NCI-H524 (cell line): ENCODE data around the gene C20orf204.
"Not testable (repeated sequence)": the region's sequence is repeated elsewhere in the genome, so short reads cannot be mapped to it uniquely, and the experiment has no call there.

ENCODE experiments used
- DNase-seq, 2 experiments: peaks; one replicate each; lab custom pipeline; 2025; lab: John Stamatoyannopoulos, UW

Gene C20orf204

GRCh38 chr20:64035933-64036345, at the start of gene C20orf204:
Gene C20orf204 (plus strand): TSS chr20:64036182. CDS start chr20:64036324, 142 bp downstream.
- DNase-seq = no peak

GRCh38 chr20:64000906-64001305, 35.1 kb upstream of the C20orf204 start:
- DNase-seq = no peak

GRCh38 chr20:64001607-64002011, 34.4 kb upstream of the C20orf204 start:
- DNase-seq = no peak

- no peak for DNase-seq
These were observed 31.8 kb upstream of the C20orf204 start for GRCh38 chr20:64003960-64004725.

GRCh38 chr20:64005394-64005793, 30.6 kb upstream of the C20orf204 start:
- no peak for DNase-seq

- no peak for DNase-seq
These were observed 29.5 kb upstream of the C20orf204 start for GRCh38 chr20:64006490-64006889.

- no peak for DNase-seq
These were observed 29.1 kb upstream of the C20orf204 start for GRCh38 chr20:64006902-64007301.

- no peak for DNase-seq
These were observed 26.1 kb upstream of the C20orf204 start for GRCh38 chr20:64009811-64010387.

GRCh38 chr20:64010711-64011237, 25.2 kb upstream of the C20orf204 start:
- DNase-seq = no peak

- DNase-seq = no peak
These were observed 24.6 kb upstream of the C20orf204 start for GRCh38 chr20:64011366-64011779.

GRCh38 chr20:64012385-64013154, 23.4 kb upstream of the C20orf204 start:
- not testable (repeated sequence) for DNase-seq

GRCh38 chr20:64015635-64016034, 20.3 kb upstream of the C20orf204 start:
- DNase-seq = peak in 1 of 2 experiments; percentile 20

- no peak for DNase-seq
These were observed 14.6 kb upstream of the C20orf204 start for GRCh38 chr20:64021124-64021975.

- DNase-seq = no peak
These were observed 13.2 kb upstream of the C20orf204 start for GRCh38 chr20:64022671-64023360.

- DNase-seq = no peak
These were observed 12.4 kb upstream of the C20orf204 start for GRCh38 chr20:64023361-64024140.

GRCh38 chr20:64024141-64024990, 11.6 kb upstream of the C20orf204 start:
- DNase-seq = no peak

- DNase-seq = no peak
These were observed 10.7 kb upstream of the C20orf204 start for GRCh38 chr20:64025101-64025825.

GRCh38 chr20:64025826-64026412, 10.1 kb upstream of the C20orf204 start:
- no peak for DNase-seq
